Measurements from ENCODE around the gene MLXIPL. TPM values are rescaled to one million over a fixed set of nuclear protein-coding genes. Genes with fewer than 3 reads are reported as not detected.

Gene MLXIPL
- total RNA-seq, 1 experiment from 2014 or later, result 6.1 TPM

- H3K23me2 ChIP-seq (ENCODE audit: insufficient read length, low read depth, low read length, poor library complexity, severe bottlenecking), result peaks cover 6% of the 10 kb centered on the region
- H3K23ac ChIP-seq (ENCODE audit: insufficient read length, low read depth, low read length), result no peak overlapping the region
- Mint-ChIP-seq H3K36me3 (ENCODE audit: insufficient read depth in 1 of 3, low read depth in 3 of 3) (peaks cover 4 to 22% (median 10%) of the 10 kb centered on the region in 3 experiments; a peak in 6 of 7 replicates), H3K4me3 (peak overlapping the region; percentile 83 to 87), H3K9me3 (peaks cover 3 to 4% of the 10 kb centered on the region in 2 experiments; a peak in 3 of 5 replicates), H3K27me3 (ENCODE audit: low read depth) (peaks cover 24% of the 10 kb centered on the region), H3K4me1 (peaks cover 8 to 12% of the 10 kb centered on the region in 2 experiments), H3K27ac (peak overlapping the region; percentile 5 to 81 (median 73); a peak in 4 of 7 replicates)
- H4K91ac ChIP-seq (ENCODE audit: insufficient read length, low read depth, low read length), result no peak overlapping the region
- H2BK5ac ChIP-seq (ENCODE audit: insufficient read length, low read length), result no peak overlapping the region
- H3K9ac ChIP-seq (ENCODE audit: extremely low read depth, insufficient read length, low read length), result peak overlapping the region; percentile 12
- no peaks in the 10 kb centered on the region for H4K20me1 ChIP-seq (ENCODE audit: control insufficient read depth, insufficient read depth, insufficient read length)
- H3T11ph ChIP-seq (ENCODE audit: low read length), result no peak overlapping the region
- H4K5ac ChIP-seq (ENCODE audit: insufficient read length, low read depth, low read length), result no peak overlapping the region
- no peak overlapping the region for H3K14ac ChIP-seq (ENCODE audit: insufficient read depth, low read length)
- peak overlapping the region; percentile 78 for H3K4me2 ChIP-seq (ENCODE audit: insufficient read depth, insufficient read length, low read length)
- H3K27ac ChIP-seq (ENCODE audit: insufficient read length, low read depth, low read length), result no peak overlapping the region
- H2BK20ac ChIP-seq (ENCODE audit: low read depth, low read length, poor library complexity, severe bottlenecking), result no peak overlapping the region
- no peak for TF ChIP-seq CTCF (conservative IDR thresholded peaks at IDR 0.05)
- H2BK12ac ChIP-seq (ENCODE audit: insufficient read length, low read depth, low read length), result no peak overlapping the region
- H3K79me2 ChIP-seq (ENCODE audit: insufficient read depth, low read length), result peaks cover 5% of the 10 kb centered on the region; the same call in 1 of the 2 replicates
- no CpG with 5 or more reads among the region's 28 CpGs for WGBS (ENCODE audit: extremely low coverage, insufficient read length, low lambda C conversion rate)
- no peak for DNase-seq
- no peak overlapping the region for H3K18ac ChIP-seq (ENCODE audit: insufficient read length, low read depth, low read length)
- H3K4me1 ChIP-seq (ENCODE audit: insufficient read depth, low read length), result no peaks in the 10 kb centered on the region
- no peak overlapping the region for H2AFZ ChIP-seq (ENCODE audit: low read length)
- no peak overlapping the region for H2AK5ac ChIP-seq (ENCODE audit: insufficient read length, low read length)
- no peak overlapping the region for H3K56ac ChIP-seq (ENCODE audit: insufficient read length, low read depth, low read length)
- no peak overlapping the region for H2BK15ac ChIP-seq (ENCODE audit: low read depth, low read length)
- no peak overlapping the region for H4K8ac ChIP-seq (replicated peaks; ENCODE audit: insufficient read length, low read depth, low read length)
- no peaks in the 10 kb centered on the region for H3K9me3 ChIP-seq (ENCODE audit: control insufficient read depth, low read depth, low read length)
- 0 out of 2 replicates have a peak, but pooled peaks cover 3% of the 10 kb centered on the region for H3K27me3 ChIP-seq (ENCODE audit: insufficient read depth, low read length)
- H2BK120ac ChIP-seq (ENCODE audit: low read depth, low read length, poor library complexity, severe bottlenecking), result no peak overlapping the region
- no peak overlapping the region for H3K4ac ChIP-seq (ENCODE audit: low read depth, low read length)
- no peaks in the 10 kb centered on the region for H3K79me1 ChIP-seq (ENCODE audit: insufficient read depth, low read depth, low read length, poor library complexity, severe bottlenecking)
Measured at GRCh38 chr7:73556208-73557107, 67.9 kb downstream of the MLXIPL start.

Measured in H9 (cell line).